ENCODE results near the gene APOA5.

The APOA5 gene

DNA sequence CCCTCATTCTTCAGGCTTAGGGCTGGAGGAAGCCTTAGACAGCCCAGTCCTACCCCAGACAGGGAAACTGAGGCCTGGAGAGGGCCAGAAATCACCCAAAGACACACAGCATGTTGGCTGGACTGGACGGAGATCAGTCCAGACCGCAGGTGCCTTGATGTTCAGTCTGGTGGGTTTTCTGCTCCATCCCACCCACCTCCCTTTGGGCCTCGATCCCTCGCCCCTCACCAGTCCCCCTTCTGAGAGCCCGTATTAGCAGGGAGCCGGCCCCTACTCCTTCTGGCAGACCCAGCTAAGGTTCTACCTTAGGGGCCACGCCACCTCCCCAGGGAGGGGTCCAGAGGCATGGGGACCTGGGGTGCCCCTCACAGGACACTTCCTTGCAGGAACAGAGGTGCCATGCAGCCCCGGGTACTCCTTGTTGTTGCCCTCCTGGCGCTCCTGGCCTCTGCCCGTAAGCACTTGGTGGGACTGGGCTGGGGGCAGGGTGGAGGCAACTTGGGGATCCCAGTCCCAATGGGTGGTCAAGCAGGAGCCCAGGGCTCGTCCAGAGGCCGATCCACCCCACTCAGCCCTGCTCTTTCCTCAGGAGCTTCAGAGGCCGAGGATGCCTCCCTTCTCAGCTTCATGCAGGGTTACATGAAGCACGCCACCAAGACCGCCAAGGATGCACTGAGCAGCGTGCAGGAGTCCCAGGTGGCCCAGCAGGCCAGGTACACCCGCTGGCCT is 38.7 kb upstream of the APOA5 start:
- no peak for TF ChIP-seq CTCF (conservative IDR thresholded peaks at IDR 0.05)
- H3K27ac ChIP-seq = no peak overlapping the region

- no peak for TF ChIP-seq CTCF (conservative IDR thresholded peaks at IDR 0.05)
These were observed 38.0 kb upstream of the APOA5 start, which contains the start of gene APOC3 for GRCh38 chr11:116829525-116830183. APOC3 (plus strand) TSS chr11:116829907; CDS start chr11:116830583, 676 bp downstream.

DNA sequence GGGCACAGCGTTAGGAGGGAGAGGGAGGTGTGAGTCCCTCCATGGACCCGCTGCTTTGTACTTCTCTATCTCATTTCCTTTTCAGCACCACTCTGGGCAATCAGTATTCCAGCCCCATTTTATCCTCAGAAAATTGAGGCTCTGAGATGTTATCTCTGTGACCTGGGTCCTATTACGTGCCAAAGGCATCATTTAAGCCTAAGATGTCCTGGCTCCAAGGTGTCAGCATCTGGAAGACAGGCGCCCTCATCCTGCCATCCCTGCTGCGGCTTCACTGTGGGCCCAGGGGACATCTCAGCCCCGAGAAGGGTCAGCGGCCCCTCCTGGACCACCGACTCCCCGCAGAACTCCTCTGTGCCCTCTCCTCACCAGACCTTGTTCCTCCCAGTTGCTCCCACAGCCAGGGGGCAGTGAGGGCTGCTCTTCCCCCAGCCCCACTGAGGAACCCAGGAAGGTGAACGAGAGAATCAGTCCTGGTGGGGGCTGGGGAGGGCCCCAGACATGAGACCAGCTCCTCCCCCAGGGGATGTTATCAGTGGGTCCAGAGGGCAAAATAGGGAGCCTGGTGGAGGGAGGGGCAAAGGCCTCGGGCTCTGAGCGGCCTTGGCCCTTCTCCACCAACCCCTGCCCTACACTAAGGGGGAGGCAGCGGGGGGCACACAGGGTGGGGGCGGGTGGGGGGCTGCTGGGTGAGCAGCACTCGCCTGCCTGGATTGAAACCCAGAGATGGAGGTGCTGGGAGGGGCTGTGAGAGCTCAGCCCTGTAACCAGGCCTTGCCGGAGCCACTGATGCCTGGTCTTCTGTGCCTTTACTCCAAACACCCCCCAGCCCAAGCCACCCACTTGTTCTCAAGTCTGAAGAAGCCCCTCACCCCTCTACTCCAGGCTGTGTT is 37.2 kb upstream of the APOA5 start:
- no peak overlapping the region for H3K27ac ChIP-seq
- no peak for TF ChIP-seq CTCF (conservative IDR thresholded peaks at IDR 0.05)

More at GRCh38 chr11:116829525-116830183, 38.0 kb upstream of the APOA5 start, which contains the start of gene APOC3:
- H3K27ac ChIP-seq = no peak within 1 kb of the TSS

GRCh38 chr11:116827461-116827860 is 35.8 kb upstream of the APOA5 start:
- TF ChIP-seq CTCF (conservative IDR thresholded peaks at IDR 0.05) = no peak
- H3K27ac ChIP-seq = no peak overlapping the region

- H3K27ac ChIP-seq = no peak overlapping the region
- TF ChIP-seq CTCF (conservative IDR thresholded peaks at IDR 0.05) = no peak
These were observed 35.2 kb upstream of the APOA5 start for GRCh38 chr11:116826751-116827431.

DNA sequence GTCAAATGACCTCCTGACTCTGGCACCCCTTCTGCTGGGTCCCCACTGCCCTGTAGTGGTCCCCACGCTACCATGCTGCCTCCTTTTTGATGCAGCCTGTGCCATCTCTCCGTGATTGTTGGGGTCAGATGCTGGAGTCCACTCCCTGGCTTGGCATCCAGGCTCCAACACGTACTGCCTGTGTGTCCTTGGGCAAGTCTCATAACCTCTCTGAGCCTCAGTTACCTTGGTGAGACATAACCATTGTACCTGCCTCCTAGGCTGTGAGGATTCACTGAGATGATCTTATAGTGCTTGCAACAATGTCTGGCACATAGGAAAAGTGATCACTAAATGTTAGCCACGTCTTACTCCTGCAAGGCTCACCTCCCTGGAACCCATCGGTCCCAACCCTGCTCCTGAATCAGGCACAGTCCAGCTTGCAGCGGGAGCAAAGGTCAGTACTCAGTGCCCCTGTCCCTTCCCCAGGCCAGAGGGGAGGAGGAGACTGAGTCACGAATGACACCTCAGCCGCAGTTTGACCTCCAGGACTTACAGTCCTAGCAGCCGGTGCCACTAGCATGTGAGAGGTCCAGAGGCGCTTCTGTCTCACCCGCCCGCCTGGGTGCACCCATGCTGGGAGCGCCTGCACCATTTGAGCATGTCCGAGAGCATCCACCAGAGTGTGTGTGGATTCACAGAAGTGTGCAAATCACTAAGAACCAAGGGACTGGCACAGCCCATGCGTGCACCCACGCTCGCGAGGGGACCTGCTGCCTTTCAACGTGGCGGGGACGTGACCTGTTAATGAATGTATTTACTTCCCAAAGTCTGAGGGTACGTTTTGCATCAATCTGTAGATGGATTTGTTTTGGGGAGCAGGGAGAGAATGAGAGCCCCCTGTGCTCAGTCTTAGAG is 34.4 kb upstream of the APOA5 start:
- no peak overlapping the region for H3K27ac ChIP-seq
- TF ChIP-seq CTCF (conservative IDR thresholded peaks at IDR 0.05) = no peak

All from VCaP (cell line).